HG02884 (cell line): ENCODE results near the gene FBN3.
"Not testable (repeated sequence)": the region's sequence is repeated elsewhere in the genome, so short reads cannot be mapped to it uniquely, and the experiment has no call there.

ENCODE experiments used
- ATAC-seq: cut with Tn5 transposase; IDR thresholded peaks from one replicate; pipeline ENCODE4 v1.9.1; 2021; ENCODE audit warnings: mild to moderate bottlenecking, moderate library complexity; ENCODE audit not compliant: unreplicated experiment

FBN3 gene

DNA sequence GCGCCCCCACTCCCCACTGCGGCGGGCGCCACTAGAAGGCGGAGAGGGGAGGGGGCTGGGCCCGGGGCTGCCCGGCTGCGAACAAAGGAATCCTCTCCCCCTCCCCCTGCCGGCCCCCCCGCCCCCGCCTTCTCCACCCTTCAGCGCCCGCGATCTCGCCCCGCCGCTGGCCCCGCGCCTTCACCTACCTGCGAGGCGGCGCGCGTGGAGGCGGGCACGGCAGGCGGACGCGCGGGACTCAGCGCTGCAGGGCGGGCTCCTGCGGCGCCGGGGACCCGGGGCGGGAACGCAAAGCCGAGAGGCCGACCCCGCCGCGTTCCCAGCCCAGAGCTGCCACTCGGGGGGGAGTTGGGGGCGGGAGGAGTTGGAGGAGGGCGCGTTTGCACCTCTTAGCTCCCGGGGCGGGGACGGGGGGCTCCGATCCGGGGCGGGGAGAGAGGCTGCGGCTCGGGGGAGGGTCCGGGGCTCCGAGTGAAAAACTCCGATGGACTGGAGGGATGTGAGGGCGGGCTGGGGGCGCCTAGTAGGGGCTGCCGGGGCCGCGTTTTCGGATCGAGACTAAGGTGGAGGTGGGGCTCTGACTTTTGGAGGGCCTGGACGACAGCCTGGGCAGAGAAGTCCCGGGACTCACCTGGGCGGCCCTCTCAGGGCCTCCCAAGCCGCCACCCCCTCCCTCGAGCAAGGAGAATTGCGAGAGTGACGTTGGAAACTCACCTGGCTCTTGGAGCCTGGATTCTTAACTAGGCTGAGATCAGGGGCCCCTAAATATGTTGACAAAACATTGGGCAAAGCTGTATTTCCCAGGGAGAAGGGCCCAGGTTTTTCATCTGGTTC, at the start of gene FBN3:
TSS of gene FBN3 (minus strand) at position 332 of the 834 bp plus-strand sequence. CDS start 2,112 bp downstream, outside the sequence.
- ATAC-seq = no peak

DNA sequence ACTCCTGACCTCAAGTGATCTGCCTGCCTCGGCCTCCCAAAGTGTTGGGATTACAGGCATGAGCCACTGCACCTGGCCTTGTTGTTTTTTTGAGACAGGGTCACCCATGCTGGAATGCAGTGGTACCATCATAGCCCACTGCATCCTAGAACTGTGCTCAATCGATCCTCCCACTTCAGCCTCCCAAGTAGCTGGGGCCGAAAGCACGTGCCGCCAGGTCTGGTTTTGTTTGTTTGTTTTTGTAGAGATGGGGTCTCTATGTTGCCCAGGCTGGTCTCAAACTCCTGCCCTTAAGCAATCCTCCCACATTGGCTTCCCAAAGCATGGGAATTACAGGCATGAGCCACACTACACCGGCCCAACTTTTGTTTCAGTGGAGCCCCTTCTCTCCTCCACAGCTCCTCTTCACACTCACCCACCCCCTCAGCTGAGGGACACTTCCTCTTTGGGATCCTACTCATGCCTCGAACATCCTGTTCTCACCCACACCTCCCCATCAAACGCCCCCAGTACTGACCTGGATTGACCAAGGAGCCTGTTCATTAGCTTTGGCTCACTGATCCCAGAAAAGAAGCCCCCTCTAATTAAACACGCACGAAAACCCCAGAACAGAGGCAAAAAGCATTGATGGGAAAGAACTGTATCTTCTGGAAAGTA, 47.0 kb upstream of the FBN3 start:
- no peak for ATAC-seq

DNA sequence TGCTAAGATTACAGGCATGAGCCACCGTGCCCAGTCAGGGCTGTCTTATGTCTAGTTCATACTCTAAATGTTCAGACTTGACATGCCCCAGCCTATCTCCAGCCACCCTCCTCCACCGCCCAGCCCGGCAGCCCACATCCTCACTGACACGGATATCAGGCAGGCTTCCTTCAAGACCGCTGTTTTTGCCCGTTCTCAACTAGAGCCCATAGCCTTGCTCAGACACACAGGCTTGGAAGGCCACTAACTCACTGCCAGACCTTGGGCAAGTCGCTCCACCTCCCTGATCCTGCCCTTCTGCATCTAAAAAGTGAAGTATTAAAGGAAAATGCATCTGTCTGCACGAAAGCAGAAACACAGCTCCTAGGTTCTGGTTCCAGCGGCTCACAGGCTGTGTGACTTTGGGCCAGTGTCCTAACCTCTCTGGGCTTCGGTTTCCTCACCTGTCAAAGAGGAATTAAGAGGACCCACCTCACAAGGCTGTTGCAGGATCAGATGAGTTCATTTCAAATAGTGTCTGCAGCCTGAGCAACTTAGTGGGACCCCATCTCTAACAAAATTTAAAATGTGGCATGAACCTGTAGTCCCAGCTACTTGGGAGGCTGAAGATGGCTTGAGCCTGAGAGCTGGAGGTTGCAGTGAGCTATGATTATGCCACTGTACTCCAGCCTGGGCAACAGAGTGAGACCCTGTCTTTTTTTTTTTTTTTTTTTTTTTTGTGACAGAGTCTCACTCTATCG, 45.3 kb upstream of the FBN3 start:
- no peak for ATAC-seq

GRCh38 chr19:8192221-8192820, 42.9 kb upstream of the FBN3 start:
- no peak for ATAC-seq

DNA sequence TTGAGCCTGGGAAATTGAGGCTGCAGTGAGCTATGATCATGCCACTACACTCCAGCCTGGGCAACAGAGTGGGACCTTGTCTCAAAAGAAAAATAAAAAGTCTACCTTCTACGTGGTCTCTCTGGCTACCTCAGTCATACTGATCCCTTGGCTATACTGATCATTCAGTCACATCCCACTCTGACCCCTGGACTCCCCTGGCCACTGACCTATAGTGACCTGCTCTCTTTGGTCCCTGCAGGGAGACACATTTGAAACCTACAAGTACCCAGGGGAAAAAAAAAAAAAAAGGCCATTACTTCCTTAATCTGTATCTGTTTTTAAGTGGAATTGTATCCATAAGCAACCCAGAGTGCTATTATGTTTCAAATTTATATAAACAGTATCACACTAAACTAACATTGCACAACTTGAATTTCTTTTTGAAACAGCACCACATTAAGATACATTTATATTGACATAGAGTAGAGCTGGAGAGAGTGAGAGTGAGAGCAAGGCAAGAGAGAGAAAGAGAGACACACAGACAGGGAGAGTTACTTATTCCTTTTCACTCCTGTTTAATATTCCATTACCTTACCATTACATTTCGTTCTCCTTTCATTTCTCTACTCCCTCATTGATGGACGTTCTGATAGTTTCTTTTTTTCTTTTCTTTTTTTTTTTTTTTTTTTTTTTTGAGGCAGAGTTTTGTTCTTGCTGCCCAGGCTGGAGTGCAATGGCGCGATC, 36.1 kb upstream of the FBN3 start:
- ATAC-seq = no peak

GRCh38 chr19:8184274-8184673, 34.9 kb upstream of the FBN3 start:
- ATAC-seq = no peak

GRCh38 chr19:8180018-8180417, 30.6 kb upstream of the FBN3 start:
- ATAC-seq = no peak

DNA sequence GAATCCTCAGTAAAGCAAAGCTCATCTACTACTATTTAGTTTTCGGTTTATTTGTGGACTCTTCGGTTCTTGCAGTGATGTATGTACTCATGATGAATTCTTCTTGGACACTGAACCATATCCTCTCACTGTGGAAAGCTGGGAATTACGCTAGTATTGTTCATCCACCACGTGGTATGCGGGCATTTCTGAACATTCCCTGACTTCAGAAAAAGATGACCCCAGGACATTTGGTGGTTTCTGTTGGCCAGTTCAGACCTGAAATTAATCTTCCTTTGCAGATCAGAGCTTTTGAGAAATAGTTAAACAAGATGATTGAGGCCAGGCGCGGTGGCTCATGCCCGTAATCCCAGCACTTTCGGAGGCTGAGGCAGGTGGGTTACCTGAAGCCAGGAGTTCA, 25.3 kb upstream of the FBN3 start:
- no peak for ATAC-seq

DNA sequence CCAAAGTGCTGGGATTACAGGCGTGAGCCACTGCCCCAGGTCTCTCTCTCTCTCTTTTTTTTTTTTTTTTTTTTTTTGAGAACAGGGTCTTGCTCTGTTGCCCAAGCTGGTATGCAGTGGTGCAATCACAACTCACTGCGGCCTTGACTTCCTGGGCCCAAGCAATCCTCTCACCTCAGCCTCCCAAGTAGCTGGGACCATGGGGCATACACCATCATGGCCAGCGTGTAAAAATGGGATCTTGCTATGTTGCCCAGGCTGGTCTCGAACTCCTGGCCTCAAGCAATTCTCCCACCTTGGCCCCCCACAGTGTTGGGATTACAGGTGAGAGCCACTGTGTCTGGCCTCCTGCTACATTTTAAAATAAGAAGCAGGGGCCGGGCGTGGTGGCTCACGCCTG, 19.1 kb upstream of the FBN3 start:
- ATAC-seq = no peak

GRCh38 chr19:8167985-8168384, 18.6 kb upstream of the FBN3 start:
- no peak for ATAC-seq

- no peak for ATAC-seq
These were observed 14.4 kb upstream of the FBN3 start for GRCh38 chr19:8163759-8164158.

- no peak for ATAC-seq
These were observed 11.8 kb upstream of the FBN3 start for GRCh38 chr19:8161135-8161646.

DNA sequence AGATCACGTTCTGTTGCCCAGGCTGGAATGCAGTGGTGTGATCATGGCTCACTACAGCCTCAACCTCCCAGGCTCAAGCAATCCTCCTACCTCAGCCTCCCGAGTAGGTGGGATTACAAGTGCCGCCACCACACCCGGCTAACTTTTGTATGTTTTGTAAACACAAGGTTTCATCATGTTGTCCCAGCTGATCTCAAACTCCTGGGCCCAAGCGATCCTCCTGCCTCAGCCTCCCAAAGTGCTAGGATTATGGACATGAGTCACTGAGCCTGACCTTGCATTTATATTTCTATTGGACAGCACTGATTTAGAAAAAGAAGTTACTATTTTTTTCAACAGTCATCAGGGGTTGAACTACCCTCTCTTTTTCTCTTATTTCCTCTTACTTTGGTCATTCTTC, 9.9 kb upstream of the FBN3 start:
- ATAC-seq = not testable (repeated sequence)

DNA sequence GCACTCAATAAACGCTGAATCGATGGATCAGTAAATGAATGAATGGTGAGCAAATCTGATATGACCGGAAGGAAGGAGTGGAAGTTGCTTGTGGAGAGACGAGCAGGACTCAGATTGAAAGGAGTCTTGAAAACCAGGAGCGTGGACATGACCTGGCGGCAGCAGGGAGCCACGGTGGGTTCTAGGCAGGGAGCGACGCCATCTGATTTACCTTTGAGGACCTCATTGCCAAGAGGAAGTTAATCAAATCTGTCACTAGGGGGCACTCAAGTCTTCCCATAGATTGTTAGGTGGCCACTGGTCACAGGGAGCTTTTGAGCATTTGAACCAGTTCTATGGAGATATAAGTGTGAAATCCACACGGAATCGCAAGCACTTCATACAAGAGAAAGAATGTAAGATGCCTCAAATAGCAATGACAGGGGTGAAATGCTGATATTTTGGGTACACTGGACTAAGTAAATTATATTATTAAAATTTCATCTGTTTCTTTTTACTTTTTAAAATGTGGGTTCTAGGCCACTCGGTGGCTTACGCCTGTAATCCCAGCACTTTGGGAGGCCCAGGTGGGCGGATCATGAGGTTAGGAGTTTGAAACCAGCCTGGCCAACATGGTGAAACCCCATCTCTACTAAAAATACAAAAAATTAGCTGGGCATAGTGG, 9.2 kb upstream of the FBN3 start:
- ATAC-seq = no peak

DNA sequence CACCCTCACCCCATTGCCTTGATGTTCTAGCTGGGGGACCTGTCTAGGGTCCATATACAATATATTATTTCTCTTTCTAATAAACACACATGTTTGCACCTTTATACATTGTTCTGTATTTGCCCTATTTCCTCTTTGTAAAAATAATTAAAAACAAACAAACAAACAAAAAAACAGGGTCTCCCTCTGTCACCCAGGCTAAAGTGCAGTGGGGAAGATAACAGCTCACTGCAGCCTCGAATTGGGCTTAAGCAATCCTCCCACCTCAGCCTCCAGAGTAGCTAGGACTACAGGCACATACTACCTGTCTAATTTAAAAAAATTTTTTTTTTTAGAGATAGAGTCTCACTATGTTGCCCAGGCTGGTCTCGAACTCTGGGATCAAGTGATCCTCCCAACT, 5.9 kb upstream of the FBN3 start:
- no peak for ATAC-seq

- ATAC-seq = not testable (repeated sequence)
These were observed 4.6 kb upstream of the FBN3 start for GRCh38 chr19:8154014-8154413.

- no peak for ATAC-seq
These were observed 2.3 kb upstream of the FBN3 start for GRCh38 chr19:8151767-8152035.

DNA sequence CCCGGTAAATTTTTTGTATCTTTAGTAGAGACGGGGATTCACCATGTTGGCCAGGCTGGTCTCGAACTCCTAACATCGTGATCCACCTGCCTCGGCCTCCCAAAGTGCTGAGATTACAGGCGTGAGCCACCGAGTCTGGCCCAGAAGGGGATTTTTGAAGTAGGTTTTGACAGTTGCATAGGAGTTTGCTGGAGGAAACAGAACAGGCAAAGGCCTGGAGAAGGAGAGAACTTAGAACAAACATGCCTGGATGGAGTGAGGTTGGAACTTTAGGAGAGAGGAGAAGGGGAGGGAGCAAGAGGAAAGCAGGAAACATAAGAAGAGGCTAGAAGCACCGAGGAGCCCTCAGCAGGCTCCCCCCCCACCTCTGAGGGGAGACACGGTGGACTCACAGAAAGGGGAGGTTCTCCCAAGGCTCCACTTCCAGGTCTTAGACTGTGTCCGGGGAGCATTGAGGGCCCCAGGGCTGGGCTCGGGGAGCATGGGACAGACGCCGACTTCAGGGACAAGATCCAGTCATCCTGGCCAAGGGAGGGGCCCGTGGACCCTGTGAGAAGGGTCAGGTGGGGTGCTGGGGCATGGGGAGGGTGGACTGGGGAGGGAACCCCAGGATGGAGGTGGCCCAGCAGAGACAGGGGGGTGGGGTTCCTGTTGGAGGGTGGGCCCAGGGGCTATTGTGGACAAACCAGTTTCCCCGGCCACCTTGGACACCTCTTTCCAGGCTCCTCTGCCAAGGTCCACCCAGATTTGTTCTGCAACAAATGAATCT, 1.8 kb upstream of the FBN3 start:
- ATAC-seq = no peak

- no peak for ATAC-seq
These were observed 930 bp upstream of the FBN3 start for GRCh38 chr19:8150178-8150865.
